WTC11 (cell line): ENCODE data around the gene NFATC2. TPM values are rescaled to one million over a fixed set of nuclear protein-coding genes. Genes with fewer than 3 reads are reported as not detected.

ENCODE experiments used
- ATAC-seq: fragments of 200-7000 bp; cut with Tn5 transposase; 2 replicates; pipeline ENCODE4 v1.10.0; 2021; ENCODE audit warnings: mild to moderate bottlenecking, moderate library complexity
- CTCF ChIA-PET: fragments of 300-600 bp; sonication (Branson Sonifier 250); formaldehyde crosslinking; loops from one replicate; lab custom pipeline; 2021; ENCODE audit warnings: antibody characterized with exemption; lab: Charles Lee
- POLR2A ChIA-PET: fragments of 350-600 bp; sonication (Branson Sonifier 250); formaldehyde crosslinking; loops from one replicate; lab custom pipeline; 2021; ENCODE audit warnings: antibody characterized with exemption; lab: Charles Lee
- DNase-seq: peaks from one replicate; pipeline ENCODE4 v3.0.0; 2021; ENCODE audit warnings: low spot score
- H3K27ac Mint-ChIP-seq: 2 replicates; pipeline ENCODE4 v1.8.0; 2021; ENCODE audit warnings: mixed read lengths
- H3K27me3 Mint-ChIP-seq: 2 replicates; pipeline ENCODE4 v1.8.0; 2021; ENCODE audit warnings: low read depth, mild to moderate bottlenecking, moderate library complexity, mixed read lengths
- H3K36me3 Mint-ChIP-seq: 2 replicates; pipeline ENCODE4 v1.8.0; 2021; ENCODE audit warnings: mixed read lengths
- H3K4me1 Mint-ChIP-seq: 2 replicates; pipeline ENCODE4 v1.8.0; 2022; ENCODE audit warnings: mixed read lengths
- H3K4me3 Mint-ChIP-seq: 2 replicates; pipeline ENCODE4 v1.8.0; 2021; ENCODE audit warnings: mild to moderate bottlenecking, moderate library complexity, mixed read lengths
- H3K9me3 Mint-ChIP-seq: 2 replicates; pipeline ENCODE4 v1.8.0; 2021; ENCODE audit warnings: mixed read lengths
- ATF2 ChIP-seq: sonication (generic); formaldehyde crosslinking; IDR thresholded peaks from 2 replicates; pipeline ENCODE4 v1.8.1; 2022; ENCODE audit warnings: low read depth, missing genetic modification reagents, borderline replicate concordance
- CDX4 ChIP-seq: fragments of 250-450 bp; sonication (Bioruptor Pico); IDR thresholded peaks from 2 replicates; pipeline ENCODE4 v1.9.0; 2021; ENCODE audit warnings: moderate library complexity, mild to moderate bottlenecking, inconsistent platforms, borderline replicate concordance
- CREB1 ChIP-seq: sonication (generic); formaldehyde crosslinking; IDR thresholded peaks from 2 replicates; pipeline ENCODE4 v1.8.0; 2023; ENCODE audit warnings: mild to moderate bottlenecking, missing genetic modification reagents
- ERG ChIP-seq: fragments of 250-450 bp; sonication (Bioruptor Pico); IDR thresholded peaks from 2 replicates; pipeline ENCODE4 v1.8.0; 2021; ENCODE audit warnings: mild to moderate bottlenecking
- KAT7 ChIP-seq: sonication (generic); formaldehyde crosslinking; IDR thresholded peaks from 2 replicates; pipeline ENCODE4 v1.8.1; 2023; ENCODE audit warnings: missing genetic modification reagents, mild to moderate bottlenecking, borderline replicate concordance
- NFATC4 ChIP-seq: fragments of 250-450 bp; sonication (Bioruptor Pico); IDR thresholded peaks from 2 replicates; pipeline ENCODE4 v1.9.0; 2021; ENCODE audit warnings: mild to moderate bottlenecking
- SMAD3 ChIP-seq: sonication (generic); formaldehyde crosslinking; IDR thresholded peaks from 2 replicates; pipeline ENCODE4 v1.8.0; 2022; ENCODE audit warnings: missing genetic modification reagents, mild to moderate bottlenecking, borderline replicate concordance
- TCF7 ChIP-seq: sonication (generic); formaldehyde crosslinking; IDR thresholded peaks from 2 replicates; pipeline ENCODE4 v1.8.0; 2022; ENCODE audit warnings: mild to moderate bottlenecking, low read depth, missing genetic modification reagents, moderate library complexity
- TEAD1 ChIP-seq: sonication (generic); formaldehyde crosslinking; IDR thresholded peaks from 2 replicates; pipeline ENCODE4 v1.8.0; 2022; ENCODE audit warnings: mild to moderate bottlenecking, missing genetic modification reagents
- TP53 ChIP-seq: sonication (generic); formaldehyde crosslinking; IDR thresholded peaks from 2 replicates; pipeline ENCODE4 v1.8.1; 2023; ENCODE audit warnings: mild to moderate bottlenecking, missing genetic modification reagents
- USF1 ChIP-seq: sonication (generic); formaldehyde crosslinking; IDR thresholded peaks from 2 replicates; pipeline ENCODE4 v1.8.0; 2022; ENCODE audit warnings: mild to moderate bottlenecking, missing genetic modification reagents
- ZNF232 ChIP-seq: sonication (generic); formaldehyde crosslinking; IDR thresholded peaks from 2 replicates; pipeline ENCODE4 v1.8.0; 2022; ENCODE audit warnings: mild to moderate bottlenecking, missing genetic modification reagents
- ZNF396 ChIP-seq: fragments of 250-450 bp; sonication (Bioruptor Pico); IDR thresholded peaks from 2 replicates; pipeline ENCODE4 v1.8.0; 2021; ENCODE audit warnings: mild to moderate bottlenecking, moderate library complexity, borderline replicate concordance
- ZNF416 ChIP-seq: fragments of 250-450 bp; sonication (Bioruptor Pico); IDR thresholded peaks from 2 replicates; pipeline ENCODE4 v1.9.0; 2021; ENCODE audit warnings: mild to moderate bottlenecking, inconsistent platforms
- ZSCAN18 ChIP-seq: fragments of 250-450 bp; sonication (Bioruptor Pico); IDR thresholded peaks from 2 replicates; pipeline ENCODE4 v2.1.2; 2022; ENCODE audit warnings: mild to moderate bottlenecking, moderate library complexity
- total RNA-seq: library from RNA; stranded (reverse); gene quantifications from 3 replicates; pipeline ENCODE4 v1.2.3, GENCODE V29; 2021
- TF ChIP-seq, protein P1 (sequence below): sonication (generic); formaldehyde crosslinking; IDR thresholded peaks from 2 replicates; pipeline ENCODE4 v1.8.0; 2023; ENCODE audit warnings: missing genetic modification reagents
- TF ChIP-seq, protein P2 (sequence below): sonication (generic); formaldehyde crosslinking; conservative IDR thresholded peaks from 2 replicates; pipeline ENCODE4 v1.8.1; 2022; ENCODE audit warnings: mild to moderate bottlenecking, missing genetic modification reagents
- TF ChIP-seq, protein P3 (sequence below): sonication (generic); formaldehyde crosslinking; IDR thresholded peaks from 2 replicates; pipeline ENCODE4 v1.8.1; 2023; ENCODE audit warnings: mild to moderate bottlenecking, moderate library complexity, missing genetic modification reagents
- TF ChIP-seq, protein P4 (sequence below): sonication (generic); formaldehyde crosslinking; IDR thresholded peaks from 2 replicates; pipeline ENCODE4 v1.8.1; 2023; ENCODE audit warnings: mild to moderate bottlenecking, missing genetic modification reagents, moderate library complexity
- TF ChIP-seq, protein P5 (sequence below): sonication (generic); formaldehyde crosslinking; IDR thresholded peaks from 2 replicates; pipeline ENCODE4 v1.8.0; 2022; ENCODE audit warnings: mild to moderate bottlenecking, missing genetic modification reagents

Gene NFATC2
- total RNA-seq, 1 experiment from 2014 or later: 1.7 TPM

DNA sequence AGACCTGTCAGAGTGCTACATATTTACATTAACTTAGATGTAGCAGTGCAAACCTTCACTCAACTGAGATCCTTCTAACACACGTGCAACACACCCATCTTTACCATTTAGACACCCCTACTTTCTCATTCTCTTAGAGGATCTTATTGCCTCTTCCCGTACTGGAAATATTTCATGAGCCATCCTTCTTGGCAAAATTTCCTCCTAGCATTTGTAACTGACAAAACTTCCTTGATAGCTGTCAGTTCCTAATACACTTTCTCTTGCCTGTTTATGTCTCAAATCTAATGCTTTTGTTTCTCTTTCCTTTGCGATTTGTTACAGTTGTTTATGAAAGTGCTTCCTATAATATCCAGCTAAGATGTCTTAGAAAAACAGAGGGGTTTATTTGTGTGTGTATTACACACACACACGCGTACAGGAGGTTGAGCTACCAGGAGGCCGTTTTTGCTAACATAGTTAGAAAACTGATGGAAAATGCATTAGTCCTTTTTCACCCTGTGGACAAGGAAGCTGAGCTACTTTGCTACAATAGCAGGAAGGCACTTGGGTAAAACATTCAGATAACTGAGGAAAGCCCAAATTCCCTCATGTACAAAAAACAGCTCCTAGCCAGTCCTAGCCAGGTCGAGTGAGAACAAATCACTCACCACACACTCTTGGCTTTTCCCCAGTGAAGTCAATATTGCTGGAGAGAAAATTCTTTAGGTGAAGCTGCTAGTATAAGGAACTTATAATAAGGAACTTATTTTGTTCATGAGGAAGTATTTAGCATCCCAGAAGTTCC lies 153.6 kb downstream of the NFATC2 start:
- POLR2A ChIA-PET: no interaction called here
- Mint-ChIP-seq H3K36me3 (no peaks in the 10 kb centered on the region), H3K27me3 (0 out of 2 replicates have a peak, but pooled peaks cover 2% of the 10 kb centered on the region), H3K4me3 (no peak overlapping the region), H3K4me1 (peaks cover 66% of the 10 kb centered on the region), H3K27ac (no peak overlapping the region), H3K9me3 (no peaks in the 10 kb centered on the region)
- TF ChIP-seq, protein P1, sequence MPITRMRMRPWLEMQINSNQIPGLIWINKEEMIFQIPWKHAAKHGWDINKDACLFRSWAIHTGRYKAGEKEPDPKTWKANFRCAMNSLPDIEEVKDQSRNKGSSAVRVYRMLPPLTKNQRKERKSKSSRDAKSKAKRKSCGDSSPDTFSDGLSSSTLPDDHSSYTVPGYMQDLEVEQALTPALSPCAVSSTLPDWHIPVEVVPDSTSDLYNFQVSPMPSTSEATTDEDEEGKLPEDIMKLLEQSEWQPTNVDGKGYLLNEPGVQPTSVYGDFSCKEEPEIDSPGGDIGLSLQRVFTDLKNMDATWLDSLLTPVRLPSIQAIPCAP (CRISPR knock-in tag): no peak
- no peak for TF ChIP-seq KAT7 (CRISPR knock-in tag)
- no peak for TF ChIP-seq ZSCAN18 (CRISPR knock-in tag)
- TF ChIP-seq, protein P2, sequence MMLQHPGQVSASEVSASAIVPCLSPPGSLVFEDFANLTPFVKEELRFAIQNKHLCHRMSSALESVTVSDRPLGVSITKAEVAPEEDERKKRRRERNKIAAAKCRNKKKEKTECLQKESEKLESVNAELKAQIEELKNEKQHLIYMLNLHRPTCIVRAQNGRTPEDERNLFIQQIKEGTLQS (CRISPR knock-in tag): no peak
- TF ChIP-seq ZNF232 (CRISPR knock-in tag): no peak
- no peak for TF ChIP-seq CDX4 (CRISPR knock-in tag)
- no peak for TF ChIP-seq ATF2 (CRISPR knock-in tag)
- no peak for TF ChIP-seq CREB1 (CRISPR knock-in tag)
- TF ChIP-seq NFATC4 (CRISPR knock-in tag): no peak
- TF ChIP-seq, protein P3, sequence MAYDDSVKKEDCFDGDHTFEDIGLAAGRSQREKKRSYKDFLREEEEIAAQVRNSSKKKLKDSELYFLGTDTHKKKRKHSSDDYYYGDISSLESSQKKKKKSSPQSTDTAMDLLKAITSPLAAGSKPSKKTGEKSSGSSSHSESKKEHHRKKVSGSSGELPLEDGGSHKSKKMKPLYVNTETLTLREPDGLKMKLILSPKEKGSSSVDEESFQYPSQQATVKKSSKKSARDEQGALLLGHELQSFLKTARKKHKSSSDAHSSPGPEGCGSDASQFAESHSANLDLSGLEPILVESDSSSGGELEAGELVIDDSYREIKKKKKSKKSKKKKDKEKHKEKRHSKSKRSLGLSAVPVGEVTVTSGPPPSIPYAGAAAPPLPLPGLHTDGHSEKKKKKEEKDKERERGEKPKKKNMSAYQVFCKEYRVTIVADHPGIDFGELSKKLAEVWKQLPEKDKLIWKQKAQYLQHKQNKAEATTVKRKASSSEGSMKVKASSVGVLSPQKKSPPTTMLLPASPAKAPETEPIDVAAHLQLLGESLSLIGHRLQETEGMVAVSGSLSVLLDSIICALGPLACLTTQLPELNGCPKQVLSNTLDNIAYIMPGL (CRISPR knock-in tag): no peak
- TF ChIP-seq, protein P4, sequence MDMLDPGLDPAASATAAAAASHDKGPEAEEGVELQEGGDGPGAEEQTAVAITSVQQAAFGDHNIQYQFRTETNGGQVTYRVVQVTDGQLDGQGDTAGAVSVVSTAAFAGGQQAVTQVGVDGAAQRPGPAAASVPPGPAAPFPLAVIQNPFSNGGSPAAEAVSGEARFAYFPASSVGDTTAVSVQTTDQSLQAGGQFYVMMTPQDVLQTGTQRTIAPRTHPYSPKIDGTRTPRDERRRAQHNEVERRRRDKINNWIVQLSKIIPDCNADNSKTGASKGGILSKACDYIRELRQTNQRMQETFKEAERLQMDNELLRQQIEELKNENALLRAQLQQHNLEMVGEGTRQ (CRISPR knock-in tag): no peak
- TF ChIP-seq ZNF396 (CRISPR knock-in tag): no peak
- TF ChIP-seq ZNF416 (CRISPR knock-in tag): no peak
- no peak for TF ChIP-seq USF1 (CRISPR knock-in tag)
- TF ChIP-seq TP53: no peak
- TF ChIP-seq ERG (CRISPR knock-in tag): no peak
- TF ChIP-seq, protein P5, sequence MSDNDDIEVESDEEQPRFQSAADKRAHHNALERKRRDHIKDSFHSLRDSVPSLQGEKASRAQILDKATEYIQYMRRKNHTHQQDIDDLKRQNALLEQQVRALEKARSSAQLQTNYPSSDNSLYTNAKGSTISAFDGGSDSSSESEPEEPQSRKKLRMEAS (CRISPR knock-in tag): no peak
- no peak for TF ChIP-seq TEAD1
- no peak for TF ChIP-seq SMAD3 (CRISPR knock-in tag)
- TF ChIP-seq TCF7 (CRISPR knock-in tag): no peak
- DNase-seq (no peak), ATAC-seq (no peak)
- CTCF ChIA-PET: interaction anchor here (1.2 to 2.0 kb wide), 4 partner anchors 35 to 401 kb away, joined by 3 to 5 read pairs (median 4); no protein-coding TSS in a partner anchor
